ENCODE results near the gene SETD5.

- TF ChIP-seq CTCF (IDR thresholded peaks at IDR 0.05) (no peak), ESRRA (CRISPR knock-in tag; IDR thresholded peaks at IDR 0.05; ENCODE audit: borderline replicate concordance) (no peak), HMGA2 (CRISPR knock-in tag; IDR thresholded peaks at IDR 0.05) (no peak), ZNF138 (CRISPR knock-in tag; conservative IDR thresholded peaks at IDR 0.05) (no peak), MAX (CRISPR knock-in tag; IDR thresholded peaks at IDR 0.05) (no peak)
- TF ChIP-seq, protein P1, sequence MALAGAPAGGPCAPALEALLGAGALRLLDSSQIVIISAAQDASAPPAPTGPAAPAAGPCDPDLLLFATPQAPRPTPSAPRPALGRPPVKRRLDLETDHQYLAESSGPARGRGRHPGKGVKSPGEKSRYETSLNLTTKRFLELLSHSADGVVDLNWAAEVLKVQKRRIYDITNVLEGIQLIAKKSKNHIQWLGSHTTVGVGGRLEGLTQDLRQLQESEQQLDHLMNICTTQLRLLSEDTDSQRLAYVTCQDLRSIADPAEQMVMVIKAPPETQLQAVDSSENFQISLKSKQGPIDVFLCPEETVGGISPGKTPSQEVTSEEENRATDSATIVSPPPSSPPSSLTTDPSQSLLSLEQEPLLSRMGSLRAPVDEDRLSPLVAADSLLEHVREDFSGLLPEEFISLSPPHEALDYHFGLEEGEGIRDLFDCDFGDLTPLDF (CRISPR knock-in tag; IDR thresholded peaks at IDR 0.05), result no peak
- TF ChIP-seq, protein P2, sequence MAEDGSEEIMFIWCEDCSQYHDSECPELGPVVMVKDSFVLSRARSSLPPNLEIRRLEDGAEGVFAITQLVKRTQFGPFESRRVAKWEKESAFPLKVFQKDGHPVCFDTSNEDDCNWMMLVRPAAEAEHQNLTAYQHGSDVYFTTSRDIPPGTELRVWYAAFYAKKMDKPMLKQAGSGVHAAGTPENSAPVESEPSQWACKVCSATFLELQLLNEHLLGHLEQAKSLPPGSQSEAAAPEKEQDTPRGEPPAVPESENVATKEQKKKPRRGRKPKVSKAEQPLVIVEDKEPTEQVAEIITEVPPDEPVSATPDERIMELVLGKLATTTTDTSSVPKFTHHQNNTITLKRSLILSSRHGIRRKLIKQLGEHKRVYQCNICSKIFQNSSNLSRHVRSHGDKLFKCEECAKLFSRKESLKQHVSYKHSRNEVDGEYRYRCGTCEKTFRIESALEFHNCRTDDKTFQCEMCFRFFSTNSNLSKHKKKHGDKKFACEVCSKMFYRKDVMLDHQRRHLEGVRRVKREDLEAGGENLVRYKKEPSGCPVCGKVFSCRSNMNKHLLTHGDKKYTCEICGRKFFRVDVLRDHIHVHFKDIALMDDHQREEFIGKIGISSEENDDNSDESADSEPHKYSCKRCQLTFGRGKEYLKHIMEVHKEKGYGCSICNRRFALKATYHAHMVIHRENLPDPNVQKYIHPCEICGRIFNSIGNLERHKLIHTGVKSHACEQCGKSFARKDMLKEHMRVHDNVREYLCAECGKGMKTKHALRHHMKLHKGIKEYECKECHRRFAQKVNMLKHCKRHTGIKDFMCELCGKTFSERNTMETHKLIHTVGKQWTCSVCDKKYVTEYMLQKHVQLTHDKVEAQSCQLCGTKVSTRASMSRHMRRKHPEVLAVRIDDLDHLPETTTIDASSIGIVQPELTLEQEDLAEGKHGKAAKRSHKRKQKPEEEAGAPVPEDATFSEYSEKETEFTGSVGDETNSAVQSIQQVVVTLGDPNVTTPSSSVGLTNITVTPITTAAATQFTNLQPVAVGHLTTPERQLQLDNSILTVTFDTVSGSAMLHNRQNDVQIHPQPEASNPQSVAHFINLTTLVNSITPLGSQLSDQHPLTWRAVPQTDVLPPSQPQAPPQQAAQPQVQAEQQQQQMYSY (CRISPR knock-in tag; IDR thresholded peaks at IDR 0.05), result no peak
These were observed 18.2 kb downstream of the SETD5 start for GRCh38 chr3:9415485-9416138.
